NCI-H748 (cell line): ENCODE data around the gene TPP2.

Source experiments
- DNase-seq: peaks from one replicate; lab custom pipeline; 2025; ENCODE audit not compliant: unreplicated experiment; lab: John Stamatoyannopoulos, UW

The TPP2 gene

GRCh38 chr13:102651892-102652291, 55.1 kb downstream of the TPP2 start:
- DNase-seq: no peak

GRCh38 chr13:102654756-102655155, 58.0 kb downstream of the TPP2 start:
- no peak for DNase-seq

- no peak for DNase-seq
Observed at GRCh38 chr13:102657630-102658029, 60.8 kb downstream of the TPP2 start.

- no peak for DNase-seq
Observed at GRCh38 chr13:102658660-102659059, 61.9 kb downstream of the TPP2 start.

- DNase-seq: no peak
Observed at GRCh38 chr13:102659168-102659713, 62.5 kb downstream of the TPP2 start.

DNA sequence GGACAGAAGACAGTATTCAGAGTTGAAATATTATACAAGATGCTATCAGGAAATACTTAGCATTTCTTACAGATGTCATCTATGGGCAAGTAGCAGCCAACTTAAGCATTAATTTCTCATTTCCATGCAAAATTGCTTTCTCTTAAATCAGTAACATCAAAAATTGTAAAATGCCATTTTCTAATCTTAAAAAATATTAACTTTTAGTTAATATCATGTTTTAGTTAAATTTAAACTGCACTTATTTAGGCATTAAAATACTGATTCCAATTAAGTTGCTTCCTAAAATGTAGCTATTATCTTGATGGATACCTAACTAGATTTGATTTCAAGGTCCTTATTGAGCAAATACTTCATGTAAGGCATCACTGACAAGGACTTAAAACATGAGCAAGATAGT, 70.2 kb downstream of the TPP2 start:
- DNase-seq: no peak

- no peak for DNase-seq
Observed at GRCh38 chr13:102667911-102668310, 71.1 kb downstream of the TPP2 start.

- DNase-seq: no peak
Observed at GRCh38 chr13:102670130-102670529, 73.3 kb downstream of the TPP2 start.

- DNase-seq: no peak
Observed at GRCh38 chr13:102675115-102675514, 78.3 kb downstream of the TPP2 start.

- DNase-seq: no peak
Observed at GRCh38 chr13:102677122-102677521, 80.3 kb downstream of the TPP2 start.

DNA sequence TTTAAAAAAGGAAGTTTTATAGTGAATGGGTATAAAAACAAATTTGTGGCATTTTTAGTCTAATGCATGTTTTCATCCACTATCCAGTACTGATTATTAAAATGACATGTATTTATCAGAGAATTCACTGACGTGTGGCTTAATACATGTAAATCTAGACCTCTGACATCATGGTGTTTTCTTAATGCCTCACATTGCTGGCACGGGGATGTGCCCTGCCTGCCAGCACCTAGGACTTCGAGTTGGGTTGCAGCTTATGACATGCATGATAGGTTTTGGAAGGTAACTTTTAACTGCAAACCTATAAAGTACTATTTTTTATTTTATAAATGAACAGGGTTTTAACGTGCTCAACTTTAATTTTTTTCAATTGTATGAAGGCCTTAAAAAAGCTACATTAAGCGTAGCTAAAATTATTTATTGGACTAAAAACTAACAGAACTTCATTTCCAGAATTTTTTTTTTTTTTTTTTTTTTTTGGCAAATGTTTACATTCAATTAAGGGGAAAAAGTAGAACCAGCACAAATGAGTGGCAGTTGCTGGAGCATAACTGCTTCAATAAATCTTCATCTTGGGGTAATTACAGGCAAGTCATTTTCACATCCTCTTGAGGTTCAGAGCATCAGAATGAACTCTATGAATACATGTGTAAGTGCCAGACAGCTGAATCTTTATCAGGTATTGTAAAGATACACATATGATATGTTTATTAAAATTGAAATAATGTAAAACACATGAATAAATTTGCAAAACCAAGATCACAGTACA, 81.7 kb downstream of the TPP2 start:
- no peak for DNase-seq

DNA sequence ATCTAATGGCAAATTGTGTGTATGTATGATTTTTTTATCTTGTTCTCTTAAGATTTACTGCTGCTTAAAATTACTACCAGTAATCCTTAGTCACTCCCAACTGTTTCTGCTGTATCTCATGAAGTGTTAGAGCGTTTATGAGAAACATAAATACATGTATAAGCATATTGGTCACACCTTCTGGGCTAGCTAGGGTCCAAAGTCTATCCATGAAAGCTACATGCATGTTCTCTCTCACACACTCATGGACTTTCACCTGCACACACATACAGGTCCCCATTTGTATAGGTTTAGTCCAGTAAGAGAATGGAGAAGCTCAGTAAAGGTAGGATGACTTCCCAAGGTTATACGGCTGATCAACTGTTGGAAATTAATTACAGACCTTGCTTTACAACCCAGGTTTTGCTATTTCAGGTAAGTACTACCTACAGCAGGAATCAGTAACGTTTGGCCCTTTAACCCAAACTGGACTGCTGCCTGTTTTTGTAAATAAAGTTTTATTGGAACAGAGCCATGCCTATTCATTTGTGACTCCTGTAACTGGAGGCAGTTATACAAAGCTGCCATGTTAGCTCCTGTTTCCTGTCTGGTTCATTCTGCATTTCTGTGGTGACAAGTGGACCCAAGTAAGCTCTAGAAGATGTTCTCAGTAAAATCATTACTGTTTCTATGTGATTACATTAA, 82.8 kb downstream of the TPP2 start:
- DNase-seq: no peak

DNA sequence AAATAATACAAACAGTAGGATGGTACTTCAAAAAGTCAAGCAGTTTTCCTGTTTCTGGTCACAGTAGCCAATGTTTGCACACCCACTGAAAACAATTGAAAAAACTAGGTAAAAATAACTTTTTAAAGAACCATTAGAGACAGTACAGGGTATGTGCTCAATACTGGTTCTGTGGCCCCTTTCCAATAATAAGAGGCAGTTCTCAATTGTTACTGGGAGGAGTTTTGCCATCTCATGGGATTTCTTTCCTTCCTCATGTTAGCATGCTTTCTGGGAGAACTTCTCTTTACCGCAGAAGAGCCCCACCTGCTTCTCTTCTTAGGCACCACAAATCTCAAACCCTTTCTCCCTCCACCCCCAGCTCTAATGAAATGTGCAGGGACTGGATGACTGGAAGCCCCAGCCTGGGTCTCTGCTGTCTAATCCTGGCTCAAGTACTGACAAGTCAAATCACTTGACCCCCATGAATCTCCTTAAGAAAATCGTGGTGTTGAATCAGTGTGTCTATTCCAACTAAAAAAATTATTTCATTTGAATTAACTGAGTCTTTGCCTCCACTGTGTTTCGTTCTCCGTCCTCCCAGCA, 83.4 kb downstream of the TPP2 start:
- DNase-seq: no peak

- no peak for DNase-seq
Observed at GRCh38 chr13:102680842-102681740, 84.3 kb downstream of the TPP2 start.

- DNase-seq: no peak
Observed at GRCh38 chr13:102682211-102682610, 85.4 kb downstream of the TPP2 start.

DNA sequence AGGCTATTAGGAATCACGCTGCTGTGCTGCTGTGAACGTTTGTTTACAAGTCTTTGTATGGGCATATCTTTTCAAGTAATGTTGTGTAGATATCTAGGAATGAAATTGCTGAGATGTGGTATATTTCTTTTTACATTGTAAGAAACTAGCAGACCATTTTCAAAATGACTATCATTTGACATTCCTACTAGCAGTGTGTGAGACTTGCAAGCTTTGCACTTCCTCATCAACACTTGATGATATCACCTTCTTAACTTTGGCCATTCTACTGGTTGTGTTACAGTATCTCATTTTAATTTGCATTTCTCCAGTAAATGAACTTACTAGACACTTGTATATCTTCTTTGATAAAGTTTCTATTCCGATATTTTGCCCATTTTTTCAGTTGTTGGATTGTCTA, 85.9 kb downstream of the TPP2 start:
- no peak for DNase-seq

GRCh38 chr13:102683637-102684036, 86.9 kb downstream of the TPP2 start:
- no peak for DNase-seq

DNA sequence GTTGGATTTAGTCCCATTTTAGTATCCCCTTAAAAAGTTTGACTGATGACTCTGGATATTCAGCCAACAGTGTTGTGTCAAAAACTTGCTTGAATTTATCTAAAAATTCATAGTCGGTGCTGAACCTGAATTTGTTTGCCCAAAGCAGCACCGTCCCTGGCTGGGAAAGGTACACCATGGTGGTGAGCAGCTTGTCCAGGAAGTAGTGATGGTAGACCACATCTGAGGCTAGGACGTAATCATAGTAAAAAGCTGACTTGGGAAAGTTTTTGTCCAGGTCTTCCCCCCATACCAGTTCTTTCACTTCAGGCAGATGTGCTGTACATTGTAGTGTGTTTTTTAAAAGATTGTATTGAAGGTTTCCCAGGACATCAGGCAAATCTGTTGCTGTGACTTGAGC, 89.2 kb downstream of the TPP2 start:
- no peak for DNase-seq

GRCh38 chr13:102687520-102687919, 90.7 kb downstream of the TPP2 start:
- DNase-seq: no peak

DNA sequence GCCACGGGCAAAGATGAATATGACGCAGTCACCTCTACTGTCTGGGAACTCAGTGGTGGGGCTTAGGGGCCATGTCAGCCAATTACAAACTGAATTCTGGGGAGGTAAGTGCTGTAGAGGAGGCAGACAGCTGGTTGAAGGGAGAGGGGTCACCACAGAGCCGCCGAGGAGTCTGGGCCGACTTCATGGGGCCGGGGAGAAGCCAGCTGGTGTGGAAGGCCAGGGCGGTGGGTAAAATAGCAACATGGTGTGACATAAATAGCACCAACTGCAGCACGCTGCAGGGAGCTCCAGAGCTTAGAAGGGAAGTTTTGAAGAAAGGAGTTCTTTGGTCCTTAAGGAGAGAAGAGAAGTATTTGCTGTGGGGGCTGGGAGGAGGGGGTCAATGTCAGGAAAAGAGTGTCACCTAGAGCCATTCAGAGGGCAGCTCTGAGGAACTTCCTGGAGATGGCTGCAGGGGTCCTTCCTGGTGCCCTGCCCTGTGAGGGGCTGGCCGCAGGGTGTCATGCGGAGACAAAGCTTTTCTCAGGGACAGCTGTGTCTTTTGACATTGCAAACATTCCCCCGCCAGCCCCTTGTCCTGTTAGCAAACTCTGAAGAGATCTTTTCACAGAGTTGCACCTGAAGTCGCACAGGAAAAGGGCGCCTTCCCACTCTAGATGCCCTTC, 91.7 kb downstream of the TPP2 start:
- no peak for DNase-seq
